Kidney tubule cell (primary cell): ENCODE data around the gene GAS2L1.
"Not testable (repeated sequence)": the region's sequence is repeated elsewhere in the genome, so short reads cannot be mapped to it uniquely, and the experiment has no call there.

Experiments used
- DNase-seq: peaks from one replicate; pipeline ENCODE4 v3.0.0-alpha.2; 2018; ENCODE audit warnings: low spot score

GAS2L1 gene

DNA sequence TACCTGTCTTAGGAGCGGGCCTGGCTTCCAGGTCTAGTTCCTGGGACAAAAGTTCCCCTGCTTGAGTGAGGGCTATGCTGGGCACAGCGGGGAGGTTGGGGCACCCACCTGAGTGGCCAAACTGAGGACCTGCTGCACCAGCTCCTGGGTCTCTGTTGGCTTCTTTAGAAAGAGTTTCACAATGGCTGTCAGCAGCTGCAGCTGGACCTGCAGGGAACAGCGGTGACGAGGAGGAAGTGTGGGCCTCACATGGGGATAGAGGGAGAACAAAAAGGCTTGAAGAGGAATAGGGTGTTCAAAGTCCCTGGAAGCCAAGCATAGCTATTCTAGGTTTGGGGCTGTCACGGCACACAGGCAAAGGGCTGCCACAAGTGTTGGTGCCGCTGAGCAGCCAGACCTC lies 35.7 kb downstream of the GAS2L1 start:
- no peak for DNase-seq

DNA sequence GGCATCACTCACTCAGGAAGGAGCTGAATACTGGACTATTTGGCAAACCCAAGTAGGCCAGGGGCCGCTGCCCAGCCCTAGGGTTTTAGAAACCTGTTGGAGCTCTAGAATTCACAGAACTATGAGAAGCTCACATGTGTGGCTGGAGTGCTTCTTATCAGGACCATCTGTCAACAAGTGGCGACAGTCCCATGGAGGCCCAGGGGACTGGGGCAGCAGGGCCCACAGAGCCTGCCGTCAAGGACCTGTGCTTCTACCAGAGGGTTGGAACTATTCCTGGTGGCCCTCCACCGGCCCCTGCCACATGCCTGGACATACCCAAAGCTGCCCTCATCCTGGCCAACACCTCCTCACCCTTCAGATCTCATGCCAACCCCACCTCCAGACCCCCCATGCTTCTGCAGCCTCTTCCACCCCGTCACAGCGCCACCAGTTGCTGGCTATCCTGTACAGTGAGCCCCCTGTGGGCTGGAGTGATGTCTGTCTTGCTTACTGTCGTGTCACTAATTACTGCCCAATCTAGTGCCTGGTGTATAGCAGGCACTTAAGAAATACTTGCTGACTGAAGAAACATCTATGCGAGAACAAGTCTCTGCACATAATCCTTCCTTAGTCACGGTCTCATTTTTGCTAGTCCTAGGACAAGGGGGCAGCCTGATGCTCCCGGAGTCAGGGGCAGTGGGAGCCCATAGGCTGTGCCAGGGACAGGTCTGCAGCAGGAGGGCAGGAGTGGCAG lies 36.3 kb downstream of the GAS2L1 start:
- no peak for DNase-seq

GRCh38 chr22:29343313-29343805 lies 36.9 kb downstream of the GAS2L1 start:
- no peak for DNase-seq

DNA sequence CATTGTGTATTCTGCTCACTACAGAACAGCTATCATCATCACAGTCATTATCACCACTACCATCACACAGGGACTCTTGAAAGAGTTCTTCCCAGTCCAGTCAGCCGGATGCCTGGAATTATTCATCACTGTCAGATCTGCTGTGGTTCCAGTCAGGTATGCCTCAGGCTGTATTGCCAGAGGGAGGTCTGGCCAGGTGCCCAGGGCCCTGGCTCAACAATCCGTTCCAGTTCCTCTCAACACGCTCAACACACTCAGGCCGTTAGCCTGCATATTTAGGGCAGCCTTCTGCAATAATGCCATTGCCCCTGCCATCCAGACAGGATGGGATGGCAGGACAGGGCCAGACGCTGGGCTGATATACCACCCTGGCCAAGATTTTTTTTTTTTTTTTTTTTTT lies 37.7 kb downstream of the GAS2L1 start:
- DNase-seq = peak; percentile 96

DNA sequence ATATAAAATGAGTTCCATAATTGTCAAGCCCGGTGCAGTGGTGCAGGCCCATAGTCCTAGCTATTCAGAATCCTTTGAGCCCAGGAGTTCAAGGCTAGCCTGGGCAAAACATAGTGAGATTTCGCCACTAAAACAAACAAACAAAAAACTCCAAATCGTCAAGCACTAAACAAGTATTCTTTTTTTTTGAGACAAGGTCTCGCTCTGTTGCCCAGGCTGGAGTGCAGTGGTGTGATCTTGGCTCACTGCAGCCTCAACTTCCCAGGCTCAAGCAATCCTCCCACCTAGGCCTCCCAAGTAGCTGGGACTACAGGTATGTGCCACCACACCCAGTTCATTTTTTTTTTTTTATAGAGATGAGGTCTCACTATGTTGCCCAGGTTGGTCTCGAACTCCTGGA lies 38.4 kb downstream of the GAS2L1 start:
- not testable (repeated sequence) for DNase-seq

GRCh38 chr22:29345932-29346331 lies 39.5 kb downstream of the GAS2L1 start:
- no peak for DNase-seq

DNA sequence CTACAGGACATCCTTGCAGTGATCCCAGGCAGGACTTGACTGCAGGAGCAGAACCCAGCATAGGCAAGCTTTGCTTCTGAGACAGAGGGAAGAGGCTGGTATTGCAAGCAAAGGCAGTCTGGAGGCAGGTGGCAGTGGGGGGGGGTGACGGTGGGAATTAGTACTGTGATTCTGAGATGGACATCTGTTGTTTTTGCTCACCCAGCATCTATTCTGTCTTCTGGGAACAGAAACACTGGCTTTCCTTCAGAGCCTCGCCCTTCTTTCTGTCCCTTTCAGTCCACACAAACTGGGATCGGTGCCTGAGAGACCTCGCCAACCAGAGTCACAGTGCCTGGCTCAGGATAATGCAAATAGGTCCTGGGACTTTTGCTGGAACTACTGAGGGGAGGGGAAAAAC lies 40.2 kb downstream of the GAS2L1 start:
- no peak for DNase-seq

DNA sequence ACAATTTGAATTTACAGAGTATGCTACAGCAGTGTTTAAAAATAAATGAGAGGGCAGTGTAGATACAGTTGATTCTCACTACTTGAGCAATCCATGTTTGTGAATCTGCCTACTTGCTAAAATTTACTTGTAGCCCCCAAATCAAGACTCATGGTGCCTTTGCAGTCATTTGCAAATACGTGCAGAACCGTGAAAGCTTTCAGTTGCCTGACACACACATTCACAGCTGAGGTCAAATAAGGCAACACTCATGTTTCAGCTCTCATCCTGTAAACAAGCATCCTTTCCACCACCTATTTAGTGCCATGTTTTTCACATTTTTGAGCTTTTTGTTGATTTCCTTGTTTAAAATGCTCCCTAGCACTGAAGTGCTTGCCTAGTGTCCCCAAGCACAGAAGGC lies 41.6 kb downstream of the GAS2L1 start:
- DNase-seq = no peak

GRCh38 chr22:29348956-29349355 lies 42.5 kb downstream of the GAS2L1 start:
- DNase-seq = peak; percentile 55

- no peak for DNase-seq
Observed at GRCh38 chr22:29351042-29351441, 44.6 kb downstream of the GAS2L1 start.

- DNase-seq = no peak
Observed at GRCh38 chr22:29351891-29352290, 45.4 kb downstream of the GAS2L1 start.

GRCh38 chr22:29352778-29353177 lies 46.3 kb downstream of the GAS2L1 start:
- no peak for DNase-seq

DNA sequence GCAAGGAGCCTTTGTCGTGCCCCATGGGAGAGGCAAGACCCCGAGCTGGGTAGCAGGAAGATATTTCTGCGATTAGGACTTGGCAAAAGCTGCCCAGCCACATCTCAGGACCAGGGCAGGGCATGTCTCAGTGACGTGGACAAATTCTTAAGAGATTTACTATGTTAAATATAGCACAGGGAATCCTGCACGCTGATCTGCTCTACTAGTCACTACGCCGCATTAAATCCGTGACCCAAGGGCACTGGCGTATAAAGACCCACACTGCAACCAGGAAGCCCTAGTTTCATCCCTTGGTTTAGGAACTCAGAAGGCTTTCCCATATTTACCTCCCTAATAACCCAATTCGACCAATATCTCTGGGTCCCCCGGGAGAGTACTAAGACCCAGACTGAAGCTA lies 46.8 kb downstream of the GAS2L1 start:
- no peak for DNase-seq

GRCh38 chr22:29353860-29354259 lies 47.4 kb downstream of the GAS2L1 start:
- no peak for DNase-seq

GRCh38 chr22:29357193-29357890 lies 50.9 kb downstream of the GAS2L1 start:
- not testable (repeated sequence) for DNase-seq

GRCh38 chr22:29359469-29359868 lies 53.0 kb downstream of the GAS2L1 start:
- DNase-seq = peak; percentile 30
